B cell (primary cell): ENCODE measurements around the gene FAM120A. TPM values are rescaled to one million over a fixed set of nuclear protein-coding genes. Genes with fewer than 3 reads are reported as not detected.

Experiments used
- ATAC-seq: fragments of 200-7000 bp; cut with Tn5 transposase; one replicate; pipeline ENCODE4 v1.10.0; 2021; ENCODE audit warnings: low read depth, mild to moderate bottlenecking, moderate number of reproducible peaks, moderate library complexity
- CTCF ChIA-PET: fragments of 350-600 bp; sonication (Branson Sonifier 250); formaldehyde crosslinking; loops from one replicate; lab custom pipeline; 2021; ENCODE audit warnings: antibody characterized with exemption, inconsistent platforms; lab: Charles Lee
- POLR2A ChIA-PET: fragments of 350-600 bp; sonication (Branson Sonifier 250); formaldehyde crosslinking; loops from one replicate; lab custom pipeline; 2021; ENCODE audit warnings: antibody characterized with exemption; lab: Charles Lee
- DNase-seq: peaks from one replicate; pipeline ENCODE4 v3.0.0; 2013
- H2AFZ ChIP-seq: 2 replicates; pipeline ENCODE4 v1.6.1; 2012; ENCODE audit warnings: mild to moderate bottlenecking, low read depth, low read length; ENCODE audit not compliant: insufficient read depth, poor library complexity, severe bottlenecking
- H3K27ac ChIP-seq, 2 donors: 1 replicate in 1 of 2; 2 replicates in 1 of 2; pipeline ENCODE4 v1.5.1; 2012 to 2013; ENCODE audit warnings: low read length in 2 of 2, mild to moderate bottlenecking in 2 of 2, moderate library complexity in 1 of 2
- H3K27me3 ChIP-seq, 4 experiments: fragments of 200-600 bp in 1 of 4; sonication (generic) in 1 of 4; replicated peaks in 1 of 4; 1 replicate in 2 of 4; 2 replicates in 2 of 4; pipeline versions ENCODE4 v1.6.1 to v1.7.0; 2013 to 2016; ENCODE audit warnings: low read length in 3 of 4, mild to moderate bottlenecking in 2 of 4, mixed read lengths in 1 of 4, moderate library complexity in 1 of 4; ENCODE audit not compliant: insufficient read depth in 4 of 4, control insufficient read depth in 3 of 4; ENCODE audit errors: control extremely low read depth in 1 of 4
- H3K36me3 ChIP-seq, 2 experiments: replicated peaks in 1 of 2; 1 replicate in 1 of 2; 2 replicates in 1 of 2; pipeline versions ENCODE4 v1.6.1 to v1.7.1; 2013; ENCODE audit warnings: low read length in 1 of 2; ENCODE audit not compliant: insufficient read depth in 2 of 2, control insufficient read depth in 1 of 2; ENCODE audit errors: control extremely low read depth in 1 of 2, extremely low read depth in 1 of 2
- H3K4me1 ChIP-seq, 2 donors: fragments of 200-600 bp in 1 of 2; sonication (generic) in 1 of 2; 1 replicate in 1 of 2; 2 replicates in 1 of 2; pipeline versions ENCODE4 v1.5.1 to v1.6.1; 2013 to 2017; ENCODE audit warnings: low read length in 2 of 2; ENCODE audit not compliant: control insufficient read depth in 2 of 2, insufficient read depth in 2 of 2
- H3K4me2 ChIP-seq: replicated peaks from 2 replicates; pipeline ENCODE3; 2012; ENCODE audit warnings: mild to moderate bottlenecking, low read depth, low read length; ENCODE audit not compliant: poor library complexity, severe bottlenecking
- H3K4me3 ChIP-seq, 5 experiments: fragments of 200-600 bp in 1 of 5; sonication (generic) in 1 of 5; 1 replicate in 3 of 5; 2 replicates in 2 of 5; pipeline versions ENCODE4 v1.5.1 to v1.7.0; 2011 to 2016; ENCODE audit warnings: low read length in 4 of 5, mild to moderate bottlenecking in 4 of 5, low read depth in 2 of 5, control low read depth in 1 of 5, moderate library complexity in 1 of 5; ENCODE audit not compliant: insufficient read depth in 1 of 5; ENCODE audit errors: control extremely low read depth in 1 of 5, extremely low read depth in 1 of 5
- H3K79me2 ChIP-seq: fragments of 200-600 bp; sonication (generic); one replicate; pipeline ENCODE4 v1.6.0; 2016; ENCODE audit warnings: low read length; ENCODE audit not compliant: control insufficient read depth, insufficient read depth
- H3K9ac ChIP-seq: fragments of 200-600 bp; sonication (generic); 2 replicates; pipeline ENCODE4 v1.6.1; 2017; ENCODE audit warnings: mild to moderate bottlenecking, low read length, moderate library complexity
- H3K9me3 ChIP-seq, 3 donors: one replicate each; pipeline versions ENCODE4 v1.6.1 to v1.7.1; 2013; ENCODE audit warnings: low read length in 2 of 3; ENCODE audit not compliant: control insufficient read depth in 2 of 3, insufficient read depth in 1 of 3; ENCODE audit errors: control extremely low read depth in 1 of 3
- H4K20me1 ChIP-seq: 2 replicates; pipeline ENCODE4 v1.6.0; 2012; ENCODE audit warnings: mild to moderate bottlenecking, low read length; ENCODE audit not compliant: insufficient read depth, control insufficient read depth, poor library complexity, severe bottlenecking
- H3K27ac Mint-ChIP-seq: one replicate; pipeline ENCODE4 v1.8.0; 2021; ENCODE audit warnings: mixed read lengths
- H3K27me3 Mint-ChIP-seq: one replicate; pipeline ENCODE4 v1.8.0; 2021; ENCODE audit warnings: mixed read lengths
- H3K4me1 Mint-ChIP-seq: one replicate; pipeline ENCODE4 v1.8.0; 2021; ENCODE audit warnings: mixed read lengths
- H3K4me3 Mint-ChIP-seq: one replicate; pipeline ENCODE4 v1.8.0; 2021; ENCODE audit warnings: mixed read lengths
- H3K9me3 Mint-ChIP-seq: one replicate; pipeline ENCODE4 v1.8.0; 2022; ENCODE audit warnings: mixed read lengths; ENCODE audit not compliant: insufficient read depth
- EZH2 ChIP-seq: IDR thresholded peaks from 2 replicates; pipeline ENCODE4 v1.6.1; 2012; ENCODE audit warnings: borderline replicate concordance, low read depth, mild to moderate bottlenecking, moderate library complexity, low read length; ENCODE audit not compliant: insufficient read depth, poor library complexity, severe bottlenecking
- whole genome bisulfite sequencing: methylation state at CpG from one replicate; pipeline ENCODE4 v1.1.5; 2013; ENCODE audit warnings: missing lambda C conversion rate; ENCODE audit not compliant: insufficient coverage; 5-methylcytosine and 5-hydroxymethylcytosine counted together
- intact Hi-C: fragments of 100-400 bp; cut with micrococcal nuclease; formaldehyde crosslinking; loops from one replicate; pipeline ENCODE4 v1.10.0; 2022
- polyA plus RNA-seq: library from polyadenylated mRNA; depleted of rRNA; stranded (reverse); fragments of >200 nt; gene quantifications from 2 replicates; pipeline ENCODE4 v1.2.3, GENCODE V29; 2012
- total RNA-seq, 2 donors: library from RNA; stranded (reverse); fragments of 120-200 nt in 1 of 2; gene quantifications; 1 replicate in 1 of 2; 2 replicates in 1 of 2; pipeline versions ENCODE4 v1.2.3 to v1.2.4, GENCODE V29; 2013 to 2022
- TF ChIP-seq, protein P1 (sequence below): fragments of 200-600 bp; IDR thresholded peaks from one replicate; pipeline ENCODE4 v1.8.0; 2022; ENCODE audit warnings: antibody characterized with exemption, mild to moderate bottlenecking

The FAM120A gene
- total and polyA plus RNA-seq, 2 donors (not counting 1 experiment from before 2014, with no cell fraction given), result 48.4 to 105 TPM

DNA sequence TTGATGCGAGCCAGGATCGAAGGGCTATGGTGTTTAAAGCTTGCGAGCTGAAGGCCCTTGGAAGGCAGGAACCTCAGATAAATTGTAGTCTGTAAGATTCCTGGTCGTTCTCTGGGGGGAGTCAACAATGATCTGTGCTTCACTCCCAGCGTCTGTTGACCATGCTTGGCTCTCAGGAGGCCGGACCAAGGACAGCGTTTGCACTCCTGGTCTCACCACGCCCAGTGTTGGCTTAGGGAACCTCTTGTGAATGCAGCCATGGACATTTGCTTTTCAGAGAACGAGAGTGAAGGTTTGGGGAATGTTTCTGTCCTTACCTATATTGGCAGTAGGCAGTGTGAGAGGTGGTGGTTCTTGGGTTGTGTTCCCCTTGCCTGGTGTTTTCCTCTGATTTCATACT lies 62.1 kb downstream of the FAM120A start:
- no peak overlapping the region for H3K4me2 ChIP-seq
- no peak overlapping the region for H2AFZ ChIP-seq
- H3K4me1 ChIP-seq, result peaks cover 6 to 9% of the 10 kb centered on the region in 2 donors
- Mint-ChIP-seq H3K27ac (no peak overlapping the region), H3K27me3 (no peaks in the 10 kb centered on the region), H3K9me3 (no peaks in the 10 kb centered on the region), H3K4me3 (no peak overlapping the region), H3K4me1 (peaks cover 35% of the 10 kb centered on the region)
- TF ChIP-seq EZH2, result no peak
- TF ChIP-seq, protein P1, sequence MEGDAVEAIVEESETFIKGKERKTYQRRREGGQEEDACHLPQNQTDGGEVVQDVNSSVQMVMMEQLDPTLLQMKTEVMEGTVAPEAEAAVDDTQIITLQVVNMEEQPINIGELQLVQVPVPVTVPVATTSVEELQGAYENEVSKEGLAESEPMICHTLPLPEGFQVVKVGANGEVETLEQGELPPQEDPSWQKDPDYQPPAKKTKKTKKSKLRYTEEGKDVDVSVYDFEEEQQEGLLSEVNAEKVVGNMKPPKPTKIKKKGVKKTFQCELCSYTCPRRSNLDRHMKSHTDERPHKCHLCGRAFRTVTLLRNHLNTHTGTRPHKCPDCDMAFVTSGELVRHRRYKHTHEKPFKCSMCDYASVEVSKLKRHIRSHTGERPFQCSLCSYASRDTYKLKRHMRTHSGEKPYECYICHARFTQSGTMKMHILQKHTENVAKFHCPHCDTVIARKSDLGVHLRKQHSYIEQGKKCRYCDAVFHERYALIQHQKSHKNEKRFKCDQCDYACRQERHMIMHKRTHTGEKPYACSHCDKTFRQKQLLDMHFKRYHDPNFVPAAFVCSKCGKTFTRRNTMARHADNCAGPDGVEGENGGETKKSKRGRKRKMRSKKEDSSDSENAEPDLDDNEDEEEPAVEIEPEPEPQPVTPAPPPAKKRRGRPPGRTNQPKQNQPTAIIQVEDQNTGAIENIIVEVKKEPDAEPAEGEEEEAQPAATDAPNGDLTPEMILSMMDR, result no peak
- POLR2A ChIA-PET, result no interaction called here
- H3K27ac ChIP-seq, result no peak overlapping the region
- ATAC-seq (no peak), DNase-seq (no peak)
- CTCF ChIA-PET, result no interaction called here
- peaks cover 0 to 35% of the 10 kb centered on the region in 2 experiments for H3K36me3 ChIP-seq
- H3K9me3 ChIP-seq, result no peaks in the 10 kb centered on the region
- H3K9ac ChIP-seq, result no peak overlapping the region
- H4K20me1 ChIP-seq, result peaks cover 73% of the 10 kb centered on the region
- WGBS, result 98% methylated on average over 9 of the region's 9 CpGs
- no peaks in the 10 kb centered on the region for H3K27me3 ChIP-seq
- peaks cover 77% of the 10 kb centered on the region for H3K79me2 ChIP-seq
- H3K4me3 ChIP-seq, result no peak overlapping the region
- intact Hi-C loops, result no loop called here

GRCh38 chr9:93517331-93517730 lies 65.8 kb downstream of the FAM120A start:
- Mint-ChIP-seq H3K27me3 (no peaks in the 10 kb centered on the region), H3K27ac (no peak overlapping the region), H3K9me3 (no peaks in the 10 kb centered on the region), H3K4me1 (peaks cover 16% of the 10 kb centered on the region), H3K4me3 (no peak overlapping the region)
- H3K36me3 ChIP-seq, result peaks cover 0 to 45% of the 10 kb centered on the region in 2 experiments
- ATAC-seq (no peak), DNase-seq (no peak)
- peaks cover 66% of the 10 kb centered on the region for H3K79me2 ChIP-seq
- POLR2A ChIA-PET, result no interaction called here
- intact Hi-C loops, result no loop called here
- CTCF ChIA-PET, result no interaction called here
- TF ChIP-seq, protein P1, result no peak
- TF ChIP-seq EZH2, result no peak
- H2AFZ ChIP-seq, result no peak overlapping the region
- 100% methylated on average over 1 of the region's 1 CpG for WGBS
- peaks cover 81% of the 10 kb centered on the region for H4K20me1 ChIP-seq
- no peak overlapping the region for H3K4me3 ChIP-seq
- no peaks in the 10 kb centered on the region for H3K9me3 ChIP-seq
- H3K4me2 ChIP-seq, result no peak overlapping the region
- H3K4me1 ChIP-seq, result peaks cover 0 to 4% of the 10 kb centered on the region in 2 donors
- no peak overlapping the region for H3K9ac ChIP-seq
- H3K27me3 ChIP-seq, result no peaks in the 10 kb centered on the region
- H3K27ac ChIP-seq, result no peak overlapping the region
